Measurements from ENCODE around the gene SLIT1.

- no peak for TF ChIP-seq CTCF (optimal IDR thresholded peaks at IDR 0.05 in 1 of 3, IDR thresholded peaks at IDR 0.05 in 1 of 3, conservative IDR thresholded peaks at IDR 0.05 in 1 of 3; ENCODE audit: extremely low read depth in 1 of 3, insufficient read depth in 2 of 3, low read length in 3 of 3)
- TF ChIP-seq EZH2 (IDR thresholded peaks at IDR 0.05; ENCODE audit: low read length): no peak
Measured at GRCh38 chr10:97038688-97039087, 147.1 kb downstream of the SLIT1 start.

All from keratinocyte (primary cell).